ENCODE results near the gene PCCA.

- TF ChIP-seq POLR2A (IDR thresholded peaks at IDR 0.05; ENCODE audit: low read length) (no peak), GATA1 (IDR thresholded peaks at IDR 0.05; ENCODE audit: low read depth, low read length) (no peak)
Measured at GRCh38 chr13:100350601-100351000, 261.7 kb downstream of the PCCA start.

Measured in erythroblast (primary cell).